ENCODE measurements around the gene CCDC30.

DNA sequence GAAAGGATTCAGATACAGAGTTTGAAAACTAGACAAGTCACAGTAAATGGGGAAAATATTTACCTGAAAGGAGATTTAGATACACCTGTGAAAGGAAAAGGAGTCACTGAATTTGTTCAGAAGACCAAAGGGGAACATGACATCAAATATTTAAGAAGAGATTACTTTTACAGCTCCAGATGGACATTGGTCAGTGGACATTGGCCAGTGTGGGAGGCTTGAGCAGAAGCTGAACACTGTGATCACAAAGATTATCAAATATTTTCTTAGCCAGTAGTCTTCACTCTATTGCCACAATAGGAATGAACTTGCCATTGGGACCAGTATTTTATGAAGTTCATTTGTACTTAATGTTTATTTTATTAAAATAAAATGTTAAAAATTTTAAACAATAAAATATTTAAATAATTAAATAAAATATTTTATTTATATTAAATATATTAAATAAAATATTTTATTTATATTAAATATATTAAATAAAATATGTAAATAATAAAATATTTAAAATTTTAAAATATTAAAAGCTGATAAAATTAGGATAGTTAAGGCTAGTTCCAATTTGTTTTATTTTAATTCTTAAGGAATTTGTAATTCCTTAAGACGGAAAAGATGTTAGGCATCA is 94.3 kb downstream of the CCDC30 start:
- TF ChIP-seq, protein P1, sequence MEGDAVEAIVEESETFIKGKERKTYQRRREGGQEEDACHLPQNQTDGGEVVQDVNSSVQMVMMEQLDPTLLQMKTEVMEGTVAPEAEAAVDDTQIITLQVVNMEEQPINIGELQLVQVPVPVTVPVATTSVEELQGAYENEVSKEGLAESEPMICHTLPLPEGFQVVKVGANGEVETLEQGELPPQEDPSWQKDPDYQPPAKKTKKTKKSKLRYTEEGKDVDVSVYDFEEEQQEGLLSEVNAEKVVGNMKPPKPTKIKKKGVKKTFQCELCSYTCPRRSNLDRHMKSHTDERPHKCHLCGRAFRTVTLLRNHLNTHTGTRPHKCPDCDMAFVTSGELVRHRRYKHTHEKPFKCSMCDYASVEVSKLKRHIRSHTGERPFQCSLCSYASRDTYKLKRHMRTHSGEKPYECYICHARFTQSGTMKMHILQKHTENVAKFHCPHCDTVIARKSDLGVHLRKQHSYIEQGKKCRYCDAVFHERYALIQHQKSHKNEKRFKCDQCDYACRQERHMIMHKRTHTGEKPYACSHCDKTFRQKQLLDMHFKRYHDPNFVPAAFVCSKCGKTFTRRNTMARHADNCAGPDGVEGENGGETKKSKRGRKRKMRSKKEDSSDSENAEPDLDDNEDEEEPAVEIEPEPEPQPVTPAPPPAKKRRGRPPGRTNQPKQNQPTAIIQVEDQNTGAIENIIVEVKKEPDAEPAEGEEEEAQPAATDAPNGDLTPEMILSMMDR (optimal IDR thresholded peaks at IDR 0.05 in 1 of 3, IDR thresholded peaks at IDR 0.05 in 1 of 3, conservative IDR thresholded peaks at IDR 0.05 in 1 of 3; ENCODE audit: extremely low read depth in 1 of 3, insufficient read depth in 2 of 3, low read length in 3 of 3), result no peak
- TF ChIP-seq EZH2 (IDR thresholded peaks at IDR 0.05; ENCODE audit: low read length), result no peak

Data from keratinocyte (primary cell).